Colon (tissue), 2 donors: ENCODE results near the gene MAD1L1.

ENCODE experiments used
- FAIRE-seq: peaks from 2 replicates; lab custom pipeline; 2012; peaks lifted over from hg19 to GRCh38; lab: Jason Lieb, UNC
- donor health status: control.
- donor health status: control.

MAD1L1 gene

DNA sequence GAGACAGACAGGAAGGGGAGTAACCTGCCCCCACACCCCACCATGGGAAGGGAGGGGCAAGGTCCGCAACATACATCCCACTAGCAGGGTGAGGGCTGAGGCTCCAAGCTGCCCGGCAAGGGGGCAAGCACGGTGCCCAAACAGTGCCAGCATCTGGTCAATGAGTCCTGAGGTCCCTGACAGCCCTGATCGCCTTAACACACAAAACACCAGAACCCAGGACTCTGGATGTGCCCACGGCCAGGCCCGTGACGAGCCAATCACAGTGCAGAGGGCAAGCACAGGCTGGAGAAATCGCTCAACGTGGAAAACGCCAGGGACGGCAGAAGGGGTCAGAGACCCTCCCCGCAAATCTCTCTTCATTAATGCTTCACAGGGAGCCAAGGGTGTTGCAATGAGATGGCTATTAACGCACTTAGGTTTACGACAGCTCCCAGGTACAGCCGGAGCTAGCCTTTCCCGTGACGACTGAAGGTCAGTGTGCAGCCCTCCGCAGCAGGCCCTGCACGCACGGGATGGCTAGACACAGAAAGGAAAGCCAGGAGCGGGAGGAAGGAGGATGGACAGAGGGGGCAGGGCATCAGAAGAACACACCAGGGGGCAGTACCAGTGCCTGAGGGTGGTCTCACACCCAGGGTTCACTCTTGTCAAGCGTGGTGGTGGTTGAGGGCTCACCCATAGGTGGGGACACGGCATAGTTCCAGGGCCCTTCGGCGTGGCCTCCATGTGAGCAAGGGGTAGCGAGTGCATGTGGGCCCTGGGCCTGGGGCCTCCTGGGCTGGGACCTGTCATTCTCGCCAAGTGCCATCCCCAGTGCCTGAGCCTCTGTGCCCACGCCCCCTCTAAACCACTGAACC, 220.5 kb downstream of the MAD1L1 start:
- FAIRE-seq: no peak

DNA sequence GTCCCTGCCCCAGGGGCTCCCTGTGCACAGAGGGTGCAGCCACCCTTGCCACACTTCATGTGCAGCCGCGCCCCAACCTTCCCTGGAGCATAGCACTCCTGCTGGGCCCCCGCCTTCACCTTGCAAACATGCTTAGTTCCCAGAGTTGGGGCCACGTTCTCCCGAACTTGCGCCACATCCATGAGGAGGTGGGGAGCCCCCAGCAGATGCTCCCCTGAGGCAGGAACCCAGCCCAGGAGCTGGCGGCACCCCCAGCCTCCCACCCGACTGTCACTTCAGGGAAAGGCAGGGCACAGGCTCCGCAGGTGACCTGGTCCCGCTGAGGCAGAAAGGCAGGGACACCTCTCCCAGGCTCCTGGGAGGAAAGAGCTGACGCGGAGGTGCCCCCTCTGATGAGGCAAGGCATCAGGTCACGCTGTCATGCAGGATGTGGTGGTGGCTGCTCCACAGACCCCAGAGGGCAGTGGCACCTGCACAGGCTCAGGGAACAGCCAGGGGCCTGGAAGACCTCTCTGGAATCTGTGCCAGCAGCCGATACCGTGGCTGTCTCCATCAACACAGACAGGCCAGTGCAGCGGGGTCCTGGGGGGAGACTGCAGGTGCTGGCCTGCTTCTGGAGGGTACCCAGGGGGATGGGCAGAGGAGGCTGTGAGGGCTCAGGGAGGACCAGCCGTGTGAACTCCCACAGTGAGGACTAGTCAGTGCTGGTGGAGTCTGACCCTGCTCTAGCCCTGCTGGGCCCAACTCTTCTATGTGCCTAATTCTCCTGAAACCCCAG, 221.3 kb downstream of the MAD1L1 start:
- no peak for FAIRE-seq

DNA sequence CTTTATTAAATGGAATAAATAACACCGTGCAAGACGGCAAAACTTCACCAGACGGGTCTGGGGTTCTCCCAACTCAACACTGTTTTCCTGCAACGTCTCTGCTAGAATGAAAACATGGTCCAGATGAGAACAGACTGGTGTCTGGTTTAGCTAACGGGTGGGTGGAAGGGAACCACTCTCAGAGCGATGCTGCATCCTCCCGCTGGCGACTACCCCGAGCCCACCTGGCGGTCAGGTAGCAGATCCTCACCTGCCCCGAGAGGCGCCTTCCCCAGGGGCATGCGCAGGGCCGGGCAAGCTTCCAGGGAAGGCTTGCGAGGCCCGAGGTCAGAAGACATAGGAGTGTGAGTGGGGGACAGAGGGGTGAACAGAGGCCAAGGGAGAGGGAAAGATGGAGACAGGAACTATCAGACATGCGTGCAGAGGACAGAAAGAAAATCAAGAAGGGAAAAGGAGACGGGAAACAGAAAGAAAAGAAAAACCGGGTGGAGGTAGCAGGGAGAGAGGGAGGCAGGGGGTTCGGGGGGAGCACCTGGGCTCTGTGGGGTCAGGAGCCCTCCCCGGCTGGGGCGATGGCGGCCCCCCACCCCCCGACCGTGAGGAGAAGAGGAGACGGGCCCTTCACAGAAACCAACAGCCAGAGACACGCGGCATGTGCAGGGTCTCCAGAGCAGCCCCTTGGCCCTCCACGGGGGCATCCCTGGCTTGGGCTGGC, 222.0 kb downstream of the MAD1L1 start:
- FAIRE-seq: no peak

DNA sequence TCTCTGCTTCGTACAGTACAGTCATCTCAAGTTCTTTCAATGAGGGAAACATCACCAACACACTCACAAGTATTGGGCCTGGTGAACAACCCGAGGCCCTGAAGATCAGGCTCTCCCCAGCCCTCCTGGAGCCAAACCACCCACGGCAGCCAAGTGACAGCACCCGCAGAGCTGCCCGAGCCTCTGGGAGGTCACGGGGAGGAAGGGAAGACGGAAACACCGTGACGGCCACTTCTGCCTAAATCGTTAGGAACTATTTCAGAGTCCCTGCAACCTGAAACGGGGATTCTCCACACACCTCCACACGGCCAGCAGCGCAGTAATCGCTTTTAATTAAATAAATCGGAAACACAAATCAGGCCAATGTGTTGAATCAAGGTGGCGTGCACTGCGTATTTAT, 222.6 kb downstream of the MAD1L1 start:
- FAIRE-seq: no peak

DNA sequence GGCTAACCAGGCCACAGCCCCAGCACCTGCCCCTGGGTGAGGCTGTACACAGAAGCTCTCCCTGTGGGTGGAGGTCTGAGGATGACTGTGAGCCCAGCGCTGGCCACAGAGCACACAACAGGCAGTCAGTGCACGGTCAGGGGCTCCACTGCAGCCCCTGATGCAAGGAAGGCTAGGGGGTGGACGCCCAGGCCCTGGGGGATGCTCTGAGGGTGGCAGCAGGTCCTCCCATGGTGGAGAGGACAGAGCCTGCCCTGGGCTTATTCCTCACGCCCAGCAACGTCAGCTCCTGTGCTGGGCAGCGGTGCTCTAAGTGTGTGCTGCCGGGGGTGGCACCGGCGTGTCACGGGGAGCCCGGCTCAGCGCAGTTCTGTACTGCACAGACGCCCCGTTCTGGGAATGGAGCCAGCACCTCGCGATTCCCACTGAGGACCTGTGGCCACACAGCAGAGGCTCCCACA, 223.2 kb downstream of the MAD1L1 start:
- no peak for FAIRE-seq

DNA sequence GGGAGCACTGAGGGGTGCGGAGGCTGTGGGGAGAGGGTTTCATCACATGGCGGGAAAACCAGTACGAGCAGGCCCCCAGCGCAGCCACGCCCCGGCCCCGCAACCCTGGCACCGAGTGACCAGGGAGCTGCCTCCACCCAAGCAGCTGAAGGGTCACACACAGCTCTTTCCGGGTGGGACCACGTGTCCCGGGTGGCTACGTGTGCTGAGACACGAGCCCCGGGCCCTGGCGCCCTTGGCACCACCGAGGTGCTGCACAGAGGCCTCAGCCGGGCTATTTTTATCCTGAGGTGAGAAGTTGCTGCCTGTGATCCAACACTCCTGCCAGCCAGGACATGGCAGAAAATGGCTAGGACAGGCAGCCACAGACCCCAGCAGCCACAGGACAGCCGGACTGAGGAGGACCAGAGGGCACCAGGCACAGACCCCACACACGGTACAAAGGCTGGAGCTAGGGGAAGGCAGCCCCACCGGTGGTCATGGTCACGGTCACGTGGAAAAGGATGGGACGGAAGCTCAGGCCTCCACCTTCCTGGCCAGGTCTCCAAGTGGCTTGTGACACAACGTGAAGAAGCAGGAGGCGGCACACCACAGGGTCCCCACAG, 223.7 kb downstream of the MAD1L1 start:
- no peak for FAIRE-seq

DNA sequence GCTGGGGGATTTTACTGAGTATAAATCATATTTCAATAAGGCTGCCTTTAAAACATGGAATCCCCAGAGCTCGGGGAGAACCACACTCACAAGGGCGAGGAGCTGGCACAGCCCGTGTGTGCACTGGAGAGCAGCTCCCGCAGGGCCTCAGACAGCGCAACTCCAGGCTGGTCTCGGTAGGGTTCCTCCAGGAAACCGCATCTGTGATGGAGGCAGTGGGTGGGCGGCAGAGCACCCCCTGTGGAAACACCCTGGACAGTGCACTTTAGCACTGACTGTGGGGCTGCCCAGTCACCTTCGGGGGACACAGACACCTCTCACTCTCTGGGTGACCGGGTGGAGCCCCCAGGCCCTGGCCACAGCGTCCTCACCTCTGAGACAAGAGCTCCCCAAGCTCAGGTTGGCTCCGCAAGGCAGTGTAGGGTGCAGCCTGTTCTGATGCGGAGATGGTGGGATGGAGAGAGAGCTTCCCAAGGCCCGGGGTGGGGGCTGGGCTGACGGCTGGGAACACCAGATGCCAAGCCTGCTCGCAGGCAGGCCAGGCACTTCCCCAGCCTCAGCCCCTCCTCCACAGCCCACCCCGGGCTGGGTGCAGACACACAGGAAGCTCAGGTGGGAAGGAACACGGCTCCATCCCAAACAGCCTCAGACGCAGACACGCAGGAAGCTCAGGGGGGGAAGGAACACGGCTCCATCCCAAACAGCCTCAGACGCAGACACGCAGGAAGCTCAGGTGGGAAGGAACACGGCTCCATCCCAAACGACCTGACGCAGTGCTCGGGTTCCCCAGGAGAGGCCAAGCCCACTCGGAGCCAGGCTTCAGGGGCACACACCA, 224.4 kb downstream of the MAD1L1 start:
- FAIRE-seq: no peak

DNA sequence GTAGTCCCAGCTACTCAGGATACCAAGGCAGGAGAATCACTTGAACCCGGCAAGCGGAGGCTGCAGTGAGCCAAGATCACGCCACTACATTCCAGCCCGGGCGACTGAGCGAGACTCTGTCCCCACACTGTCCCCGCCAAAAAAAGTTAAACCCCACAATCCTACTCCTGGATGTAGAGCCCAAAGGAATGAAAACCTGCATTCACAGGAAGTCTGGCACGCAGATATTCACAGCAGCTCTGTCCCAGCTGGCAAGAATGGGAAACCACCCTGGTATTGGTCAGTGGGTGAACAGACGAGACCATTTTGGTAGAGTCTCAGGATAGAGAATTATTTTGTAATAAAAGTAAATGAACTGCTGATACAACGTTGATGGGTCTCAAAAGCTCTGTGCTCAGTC, 225.2 kb downstream of the MAD1L1 start:
- no peak for FAIRE-seq

DNA sequence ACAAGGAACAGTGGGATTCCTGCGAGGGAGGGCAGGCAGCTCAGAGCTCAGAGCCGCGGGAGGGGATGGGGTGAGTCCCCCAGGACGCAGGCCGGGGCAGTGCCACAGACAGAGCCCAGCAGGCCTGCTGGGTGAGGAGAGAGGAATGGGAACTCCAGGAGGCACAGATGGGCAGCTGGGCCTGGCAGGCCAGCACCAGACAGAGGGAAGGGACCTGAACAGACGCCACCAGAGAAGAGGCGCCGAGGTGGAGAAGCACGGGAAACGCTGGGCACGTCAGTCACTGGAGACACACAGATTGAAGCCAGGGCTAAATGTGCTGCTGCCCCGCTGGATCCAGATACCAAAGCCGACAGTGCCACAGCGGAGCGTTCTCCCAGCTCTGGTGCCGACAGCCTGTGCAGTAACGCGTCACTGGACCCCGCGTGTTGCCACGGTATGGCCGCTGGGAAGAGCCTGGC, 225.8 kb downstream of the MAD1L1 start:
- FAIRE-seq: no peak

DNA sequence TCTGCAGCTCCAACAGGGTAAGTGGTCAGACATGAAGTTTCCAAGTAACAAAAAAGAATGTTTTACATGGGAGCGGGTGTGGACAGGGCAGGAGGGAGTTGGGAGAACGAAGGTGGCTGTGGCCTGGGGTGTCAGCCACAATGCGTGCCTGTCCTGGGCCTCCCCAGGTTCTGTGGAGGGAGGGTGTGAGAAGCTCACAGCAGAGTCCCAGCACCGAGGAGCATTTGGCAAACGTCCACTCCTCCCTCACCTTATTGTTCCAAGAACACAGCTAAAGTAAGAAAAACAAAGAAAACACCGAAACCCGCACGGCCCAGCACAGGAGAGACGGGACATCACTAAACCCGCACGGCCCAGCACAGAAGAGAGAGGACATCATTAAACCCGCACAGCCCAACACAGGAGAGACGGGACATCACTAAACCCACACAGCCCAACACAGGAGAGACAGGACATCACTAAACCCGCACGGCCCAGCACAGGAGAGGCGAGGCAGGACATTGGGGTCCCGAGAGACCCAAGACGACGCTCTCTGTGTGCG, 226.4 kb downstream of the MAD1L1 start:
- FAIRE-seq: no peak

DNA sequence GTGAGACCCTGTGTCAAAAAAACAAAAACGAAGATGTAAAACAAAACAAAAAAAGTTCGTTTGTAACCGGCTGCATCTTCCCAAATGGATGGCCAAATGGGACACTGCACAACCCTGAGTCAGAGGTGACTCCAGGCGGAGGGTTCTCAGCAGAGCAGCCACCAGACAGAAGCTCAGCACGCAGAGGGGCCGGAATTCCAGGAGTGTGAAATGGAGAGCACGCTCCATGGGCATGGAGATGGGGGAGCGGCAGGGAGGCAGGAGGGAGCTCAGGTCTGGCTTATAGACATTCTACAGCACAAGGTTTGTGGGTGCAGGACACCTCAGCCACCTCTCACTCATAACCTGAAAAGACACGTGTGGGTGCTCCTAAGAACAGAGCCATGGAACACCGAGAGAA, 227.0 kb downstream of the MAD1L1 start:
- FAIRE-seq: no peak

DNA sequence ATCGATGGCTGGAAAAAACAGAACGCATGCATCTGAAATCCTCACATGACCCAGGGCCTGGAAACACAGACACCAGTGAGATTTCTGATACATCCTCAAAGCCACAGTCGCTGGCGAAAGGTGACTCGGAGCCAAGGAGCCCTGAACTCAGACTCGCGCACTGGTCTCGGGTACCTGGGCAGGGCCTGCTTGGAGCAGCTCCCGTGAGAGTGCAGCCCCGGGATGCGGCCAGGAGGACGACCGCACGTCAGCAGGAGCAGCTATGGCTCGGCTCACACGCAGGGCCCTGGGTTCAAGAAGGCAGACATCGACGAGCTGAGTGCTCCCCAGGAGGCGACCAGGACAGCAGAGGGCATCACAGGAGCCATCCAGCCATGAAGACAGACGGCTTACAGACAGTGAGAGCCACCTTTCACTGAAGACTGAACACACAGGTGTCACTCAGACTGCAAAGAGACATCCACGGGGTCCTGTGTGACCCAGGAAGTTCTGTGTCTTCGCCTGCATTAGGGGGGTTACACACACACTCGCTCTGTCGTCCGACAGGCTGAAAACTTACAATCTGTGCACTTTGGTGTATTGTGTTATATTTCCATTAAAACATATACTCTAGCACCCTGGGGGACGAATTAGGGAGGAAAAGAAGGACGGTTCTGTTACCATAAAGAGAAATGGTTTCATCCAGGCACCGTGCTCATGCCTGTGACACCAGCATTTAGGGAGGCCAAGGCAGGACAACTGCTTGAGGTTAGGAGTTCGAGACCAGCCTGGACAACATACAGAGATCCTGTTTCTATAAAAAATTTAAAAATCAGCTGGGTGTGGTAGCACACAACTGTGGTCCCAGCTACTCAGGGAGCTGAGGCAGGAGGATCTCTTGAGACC, 227.7 kb downstream of the MAD1L1 start:
- no peak for FAIRE-seq

DNA sequence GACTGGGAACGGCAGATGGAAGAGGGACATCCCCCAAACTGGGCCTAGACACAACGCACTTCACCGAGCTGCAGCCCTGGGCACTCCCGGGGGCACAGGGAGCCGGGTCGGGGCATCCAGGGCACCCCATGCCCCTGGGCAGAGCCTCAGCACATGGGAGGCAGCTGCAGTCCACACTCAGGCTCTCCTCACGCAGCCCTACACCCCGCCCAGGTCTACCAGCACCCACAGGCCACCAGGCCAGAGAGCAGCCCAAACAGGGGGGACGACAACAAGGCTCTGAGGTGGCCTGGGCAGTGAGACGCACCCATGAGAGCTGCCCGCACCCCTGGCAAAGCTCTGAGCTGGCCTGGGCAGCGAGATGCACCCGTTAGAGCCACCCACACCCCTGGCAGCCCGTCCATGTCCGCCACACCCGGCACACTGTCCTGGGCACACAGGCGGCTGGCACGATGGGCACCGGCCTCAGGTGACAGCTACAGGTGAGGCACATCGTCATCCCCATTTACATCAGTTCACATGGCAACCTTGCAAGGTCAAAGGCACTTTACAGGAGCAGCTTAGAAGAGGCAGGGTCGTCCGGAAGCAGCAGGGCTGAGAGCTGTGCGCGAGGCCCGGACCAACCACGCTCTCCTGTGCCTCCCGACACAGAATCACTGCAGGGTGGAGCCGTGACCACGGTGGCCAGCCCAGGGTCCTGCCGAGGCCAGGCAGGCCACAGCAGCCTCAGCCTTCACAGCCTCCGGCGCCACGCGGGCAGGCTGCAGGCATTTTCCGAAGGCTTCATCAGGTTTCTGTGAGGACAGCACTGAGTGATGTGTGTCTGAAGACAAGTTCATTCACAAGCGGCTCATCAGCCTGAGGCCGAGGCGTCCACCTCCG, 228.6 kb downstream of the MAD1L1 start:
- FAIRE-seq: no peak

DNA sequence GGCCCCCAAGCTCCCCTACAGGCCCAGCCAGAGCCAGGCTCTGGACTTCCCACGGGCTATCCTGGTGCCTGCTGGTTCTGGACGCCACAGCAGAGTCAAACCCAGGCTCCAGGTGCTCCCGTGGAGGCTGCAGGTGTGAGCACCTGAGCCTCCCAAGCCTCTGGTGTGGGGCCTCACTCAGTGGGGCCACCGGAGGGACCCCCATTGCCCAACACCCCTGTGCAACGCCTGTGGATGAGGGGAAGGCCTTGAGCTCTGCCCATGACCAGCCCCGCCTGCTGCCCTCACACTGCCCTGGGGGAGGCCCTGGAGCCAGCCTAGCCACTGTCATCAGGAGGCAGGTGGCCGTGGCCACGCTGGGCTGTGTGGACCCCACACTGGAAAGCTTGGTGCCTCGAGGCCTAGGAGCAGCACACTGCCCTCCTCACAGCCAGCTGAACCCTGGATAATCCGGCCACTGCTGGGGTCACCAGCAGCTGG, 229.3 kb downstream of the MAD1L1 start:
- FAIRE-seq: no peak

DNA sequence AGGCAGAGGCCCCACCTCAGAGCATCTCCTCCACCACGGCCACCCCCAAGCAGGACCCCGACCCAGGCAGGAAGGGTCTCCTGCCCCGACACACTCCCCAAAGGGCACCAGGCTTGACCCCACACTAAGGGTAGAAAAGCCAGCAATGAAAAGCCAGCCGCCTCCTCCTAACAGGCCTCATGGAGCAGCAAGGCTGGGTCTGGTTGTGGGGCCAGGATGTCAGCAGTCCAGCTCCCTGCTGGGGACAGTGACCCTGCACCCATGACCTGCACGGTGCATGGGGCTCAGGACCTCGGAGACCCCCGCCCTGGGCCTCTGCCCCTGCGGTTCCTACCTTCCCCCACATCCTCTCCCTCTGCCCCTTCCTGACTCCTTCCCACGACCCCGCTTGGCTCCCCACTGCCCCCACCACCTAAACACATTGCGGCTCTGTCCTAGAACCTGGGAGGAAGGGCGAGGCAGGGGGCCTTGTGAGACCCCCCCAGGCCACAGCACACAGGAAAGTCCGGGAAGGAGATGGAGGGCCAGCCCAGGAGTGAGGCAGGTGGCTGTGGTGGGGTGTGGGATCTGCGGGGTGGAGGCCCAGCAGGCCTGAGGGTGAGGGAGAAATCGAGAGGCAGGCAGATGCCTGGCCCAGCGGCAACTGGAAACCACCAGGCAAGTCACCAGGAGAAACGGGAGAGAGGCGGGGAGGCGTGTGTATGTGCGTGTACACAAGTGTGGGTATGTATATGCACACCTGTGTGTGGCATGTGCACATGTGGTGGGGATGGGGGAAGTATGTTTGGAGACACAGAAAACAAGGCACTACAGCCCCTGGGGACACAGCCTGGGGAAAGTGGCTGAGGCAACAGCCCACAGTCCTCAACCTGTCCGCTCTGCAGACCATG, 229.9 kb downstream of the MAD1L1 start:
- FAIRE-seq: no peak

DNA sequence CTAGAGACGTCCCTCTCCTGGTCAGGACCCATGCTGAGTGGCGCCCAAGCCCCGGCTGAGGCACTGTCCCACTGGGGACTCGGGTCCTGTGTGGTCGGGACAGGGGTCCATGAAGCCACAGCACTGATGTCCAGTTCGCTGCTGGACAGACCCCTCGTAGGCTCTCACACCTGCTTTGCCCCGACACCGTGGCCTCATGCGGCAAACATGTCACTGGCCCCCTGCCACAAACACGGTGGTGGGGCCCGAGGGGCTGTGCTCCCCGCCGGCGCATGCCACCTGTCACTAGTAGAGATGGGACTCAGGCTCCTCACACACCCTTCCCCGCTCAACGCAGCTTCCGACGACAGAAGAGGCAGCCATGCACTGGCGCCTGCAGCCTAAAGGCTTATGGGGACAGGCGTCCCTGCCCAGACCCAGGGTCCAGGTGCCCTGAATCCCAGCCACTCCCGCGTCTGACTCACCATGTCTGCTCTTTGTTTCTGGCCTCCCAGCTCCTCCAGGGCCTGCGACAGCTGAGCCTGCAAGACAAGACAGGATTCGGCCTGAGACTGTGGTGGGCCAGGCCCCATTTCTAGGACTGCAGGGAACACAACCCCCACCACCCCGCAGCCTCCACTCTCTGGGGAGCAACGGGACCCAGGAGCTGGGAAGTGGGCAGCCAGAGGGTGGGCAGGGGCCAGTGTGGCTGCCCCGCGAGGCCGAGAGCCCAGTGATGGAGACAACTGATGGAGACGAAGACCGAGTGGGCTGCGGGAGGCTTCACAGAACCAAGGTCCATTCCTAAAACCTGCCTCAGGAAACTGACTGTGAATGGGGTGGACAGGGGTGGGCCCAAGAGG, 230.9 kb downstream of the MAD1L1 start:
- FAIRE-seq: no peak
